Right ventricle myocardium superior (tissue), 1 donor: ENCODE results near the gene LRIG3. TPM values are rescaled to one million over a fixed set of nuclear protein-coding genes. Genes with fewer than 3 reads are reported as not detected.

Source experiments
- ATAC-seq: fragments of 200-7000 bp; cut with Tn5 transposase; one replicate; pipeline ENCODE4 v1.9.1; 2020; ENCODE audit warnings: mild to moderate bottlenecking; ENCODE audit not compliant: poor library complexity
- DNase-seq: peaks from one replicate; pipeline ENCODE4 v3.0.0-alpha.2; 2020
- intact Hi-C: fragments of 100-400 bp; cut with DNase I; formaldehyde crosslinking; loops from one replicate; pipeline ENCODE4 v1.11.2; 2022
- total RNA-seq: library from RNA; stranded (reverse); fragmentation: NEBNext Ultra II Directional; extraction: Animal tissue kit (Norgen Biotek cat#: 25700); gene quantifications from one replicate; pipeline ENCODE4 v1.2.1, GENCODE V29; 2021
- donor health status: DM: no; HTN: yes; CAD: no; lungs with severe emphysema.

Gene LRIG3
- total RNA-seq, 1 donor from 2014 or later = 5.5 TPM

GRCh38 chr12:58932806-58933681 is 12.7 kb upstream of the LRIG3 start:
- no peak for ATAC-seq
- intact Hi-C loops = no loop called here
- DNase-seq = no peak

DNA sequence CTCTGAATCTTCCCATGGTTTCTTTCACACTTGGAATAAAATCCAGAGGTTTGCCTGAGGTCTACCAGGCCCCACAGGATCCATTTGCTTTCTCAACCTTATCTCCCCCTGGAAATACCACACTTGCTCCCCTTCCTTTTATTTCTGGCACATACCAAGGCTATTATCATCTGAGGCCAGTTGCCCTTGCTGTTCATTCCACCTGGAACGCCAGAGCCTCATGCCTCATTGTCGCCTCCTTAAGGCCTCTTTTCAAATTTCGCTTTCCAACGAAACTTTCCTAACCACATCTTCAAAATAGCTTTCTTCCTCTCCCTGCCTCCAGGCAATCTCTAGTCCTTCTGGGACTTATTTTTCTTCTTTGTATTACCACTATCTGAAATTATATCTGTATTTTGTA is 11.2 kb upstream of the LRIG3 start:
- no peak for ATAC-seq
- intact Hi-C loops = no loop called here
- no peak for DNase-seq

DNA sequence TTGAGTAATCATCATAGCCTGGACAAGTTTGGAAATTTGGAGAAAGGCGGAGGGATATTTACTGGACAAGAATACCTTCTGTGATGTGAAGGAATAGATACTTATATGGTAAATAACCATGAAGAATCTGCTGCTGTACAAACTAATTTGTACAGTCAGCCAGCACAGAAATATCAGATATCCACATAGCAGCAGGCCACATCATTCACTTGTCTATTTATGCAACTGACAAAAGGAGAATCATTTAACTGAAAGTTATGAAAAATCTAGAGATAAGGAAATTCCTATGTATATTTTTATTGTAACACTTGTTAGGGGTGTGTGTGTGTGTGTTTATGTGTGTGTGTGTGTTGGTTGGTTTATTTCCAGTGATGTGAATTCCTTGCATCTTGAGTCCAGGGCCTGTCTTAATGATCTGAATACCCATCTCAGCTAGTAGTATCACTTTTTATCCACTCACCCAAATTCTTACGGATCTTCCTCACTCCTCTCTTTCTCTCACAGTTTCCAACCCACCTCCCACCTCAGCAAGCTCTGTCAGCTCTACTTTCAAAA is 10.5 kb upstream of the LRIG3 start:
- ATAC-seq = no peak
- DNase-seq = no peak
- intact Hi-C loops = no loop called here

DNA sequence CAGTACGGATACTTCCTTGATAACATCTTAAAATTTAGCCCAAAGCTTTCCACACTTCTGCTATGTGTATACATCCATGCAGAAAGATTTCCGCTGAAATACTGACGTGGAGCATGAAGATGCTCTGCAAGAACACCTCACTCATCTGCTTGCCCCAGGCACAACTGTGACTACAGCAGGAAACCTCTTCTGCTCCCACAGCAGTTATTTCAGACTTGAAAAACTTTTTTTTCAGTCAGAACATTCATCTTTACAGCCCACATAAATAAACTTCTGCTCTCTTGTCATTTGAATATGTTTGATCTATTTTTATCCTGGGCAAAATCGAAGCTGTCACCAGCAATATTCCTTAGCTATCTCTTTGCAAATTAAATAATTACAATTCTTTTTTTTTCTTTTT is 6.8 kb upstream of the LRIG3 start:
- no peak for DNase-seq
- intact Hi-C loops = no loop called here
- no peak for ATAC-seq

DNA sequence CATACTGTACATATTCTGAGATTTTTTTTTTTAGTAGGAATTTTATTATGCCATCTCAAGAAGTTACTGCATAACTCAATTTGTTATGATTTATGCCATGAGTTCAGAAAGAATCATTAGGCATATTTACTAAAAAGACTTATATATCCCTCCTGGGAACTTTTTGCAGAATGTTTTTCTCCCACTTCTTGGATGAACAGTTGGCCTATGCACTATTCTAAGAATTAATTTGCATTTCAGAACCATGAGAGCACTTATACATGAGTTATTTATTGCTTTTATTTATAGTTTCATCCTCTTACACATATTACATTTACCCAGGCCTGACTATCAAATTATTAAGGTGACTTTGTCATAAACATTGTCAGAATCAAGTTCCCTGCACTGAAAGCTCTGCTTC is 6.3 kb upstream of the LRIG3 start:
- intact Hi-C loops = no loop called here
- ATAC-seq (no peak), DNase-seq (no peak)

DNA sequence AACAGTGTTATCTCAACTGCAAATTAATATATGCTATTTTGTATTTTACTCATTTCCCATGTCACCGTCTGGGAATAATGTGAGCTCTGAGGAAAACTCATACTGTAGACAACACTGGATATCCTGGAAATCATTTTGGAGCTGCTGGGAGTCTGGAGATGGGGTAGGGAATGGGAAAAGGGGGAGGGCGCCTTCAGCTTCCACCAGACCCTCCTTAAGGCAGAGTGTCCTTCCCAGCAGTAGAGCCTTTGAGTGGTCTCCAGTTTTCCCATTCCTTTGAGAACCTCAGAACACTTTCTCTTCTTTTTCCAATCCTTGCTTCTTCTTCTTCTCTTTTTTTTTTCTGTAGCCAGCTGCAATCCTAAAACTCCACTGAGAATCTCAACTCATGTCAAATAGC is 5.4 kb upstream of the LRIG3 start:
- ATAC-seq = no peak

GRCh38 chr12:58925111-58925611 is 4.9 kb upstream of the LRIG3 start:
- DNase-seq (no peak), ATAC-seq (no peak)
- intact Hi-C loops = no loop called here

More for the DNA sequence above, 5.4 kb upstream of the LRIG3 start:
- intact Hi-C loops = no loop called here
- no peak for DNase-seq

DNA sequence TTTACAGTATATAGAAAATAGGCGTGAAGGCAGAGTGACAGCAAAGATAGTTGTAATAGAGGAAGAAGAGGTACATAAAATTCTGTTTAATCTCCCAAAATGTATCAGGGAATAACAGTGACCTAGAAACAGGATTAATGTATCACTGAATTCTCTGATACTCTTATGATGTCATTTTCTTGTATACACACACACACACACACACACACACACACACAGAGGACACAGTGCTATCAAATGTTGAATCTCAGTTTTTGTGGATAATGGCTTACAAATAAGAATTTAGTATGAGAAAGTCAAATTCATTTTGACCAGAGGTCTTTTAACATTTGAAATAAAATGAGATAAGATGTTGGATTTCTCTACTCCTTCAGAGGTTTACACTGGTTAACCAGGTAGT is 4.3 kb upstream of the LRIG3 start:
- DNase-seq (no peak), ATAC-seq (no peak)
- intact Hi-C loops = no loop called here

- DNase-seq = no peak
- intact Hi-C loops = no loop called here
- ATAC-seq = no peak
Observed at GRCh38 chr12:58923781-58924180, 3.5 kb upstream of the LRIG3 start.

DNA sequence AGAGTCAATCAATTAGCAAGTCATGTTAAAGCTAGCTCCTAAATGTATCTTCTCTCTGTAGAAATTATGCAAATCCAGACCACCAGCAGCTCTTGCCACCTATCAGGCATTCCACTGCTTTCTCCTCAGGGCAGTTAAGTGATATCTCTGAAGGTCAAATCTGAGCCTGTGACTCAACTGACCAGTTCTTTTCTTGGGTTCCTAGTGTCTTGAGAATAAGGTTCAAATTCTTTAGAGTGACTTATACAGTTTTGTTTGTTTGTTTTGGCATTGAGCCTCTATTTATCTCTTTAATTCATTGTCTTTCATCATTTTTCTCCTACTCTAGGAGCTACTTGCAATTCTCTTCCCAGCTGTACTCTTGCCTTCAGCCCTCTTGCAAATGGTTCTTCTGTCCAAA is 2.5 kb upstream of the LRIG3 start:
- DNase-seq (no peak), ATAC-seq (no peak)
- intact Hi-C loops = no loop called here

DNA sequence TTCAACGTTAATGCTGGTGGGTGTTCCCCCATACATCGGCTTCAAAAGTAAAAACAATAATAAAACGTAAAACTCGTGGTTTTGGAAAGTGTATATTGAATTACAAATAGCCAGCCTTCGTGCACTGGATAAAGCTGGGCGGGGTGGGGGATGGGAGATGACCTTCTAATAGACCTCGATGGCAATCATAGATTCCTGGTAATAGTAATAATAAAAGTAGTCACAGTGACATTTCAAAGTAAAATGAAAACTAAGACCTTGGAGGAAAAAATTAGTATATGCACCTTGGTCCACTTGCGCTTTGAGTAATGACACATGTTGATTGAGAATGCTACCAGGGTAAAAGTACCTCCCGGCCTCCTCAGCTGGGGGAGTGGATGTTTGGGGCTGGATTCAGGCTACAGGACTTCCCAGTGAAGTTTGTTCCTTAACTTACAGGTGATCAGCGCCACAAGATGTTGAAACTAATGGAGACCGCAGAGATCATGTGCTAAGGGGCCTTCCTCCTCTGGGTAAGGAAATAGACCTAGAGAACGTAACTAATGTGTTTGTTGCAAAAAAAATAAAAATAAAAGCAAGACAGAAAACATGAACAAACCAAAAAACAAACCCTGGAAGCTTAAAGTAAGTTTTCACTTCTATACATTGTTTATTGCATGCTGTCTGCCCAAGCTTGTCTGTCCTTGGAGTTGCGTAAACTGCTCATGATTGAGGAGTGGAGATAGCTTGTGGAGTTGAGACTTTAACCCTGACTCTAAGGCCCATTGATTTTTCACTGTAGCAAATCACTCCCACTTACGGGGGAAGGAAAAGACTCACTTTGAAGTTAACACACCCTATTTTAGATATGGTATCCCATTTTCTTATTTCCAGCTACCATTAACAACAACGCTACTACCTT is 907 bp upstream of the LRIG3 start:
- DNase-seq (no peak), ATAC-seq (no peak)
- intact Hi-C loops = no loop called here

- ATAC-seq (peak; percentile 42), DNase-seq (no peak)
- intact Hi-C loops = no loop called here
Observed at GRCh38 chr12:58919231-58920101, 838 bp downstream of the LRIG3 start.

- DNase-seq = no peak
- no peak for ATAC-seq
- intact Hi-C loops = no loop called here
Observed at GRCh38 chr12:58918469-58918844, 1.8 kb downstream of the LRIG3 start.

- no peak for DNase-seq
- intact Hi-C loops = no loop called here
- ATAC-seq = no peak
Observed at GRCh38 chr12:58917699-58918468, 2.4 kb downstream of the LRIG3 start.

DNA sequence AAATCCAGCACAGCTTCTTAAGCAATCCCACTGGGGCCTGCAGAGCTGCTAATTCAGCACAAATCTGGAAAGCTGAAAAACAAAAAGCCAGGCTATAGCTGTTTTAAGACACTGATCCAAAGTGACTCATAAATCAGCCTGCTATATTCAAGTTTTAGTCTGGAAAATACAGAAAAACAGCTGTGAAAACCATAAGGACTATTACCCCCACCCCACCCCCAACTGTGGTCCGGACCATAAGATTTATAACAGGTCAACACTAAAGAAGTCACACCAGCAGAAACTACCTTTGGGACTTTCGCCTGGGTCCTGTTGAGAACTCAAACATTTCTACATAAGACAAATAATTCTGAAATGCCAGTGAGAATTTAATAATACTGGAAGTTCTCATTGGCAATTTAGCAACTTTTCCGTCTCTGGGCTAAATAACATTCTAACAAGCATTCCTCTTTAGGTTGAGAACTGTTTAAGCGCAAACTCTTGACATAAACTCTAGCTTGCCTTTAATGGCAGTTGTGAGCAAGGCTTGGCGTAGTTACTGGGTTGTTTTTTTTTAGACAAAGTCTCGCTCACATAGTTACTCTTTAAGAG is 3.3 kb downstream of the LRIG3 start:
- intact Hi-C loops = no loop called here

GRCh38 chr12:58916161-58916621 is 4.1 kb downstream of the LRIG3 start:
- ATAC-seq = no peak
- intact Hi-C loops = no loop called here

More for the DNA sequence above, 3.3 kb downstream of the LRIG3 start:
- DNase-seq (no peak), ATAC-seq (no peak)

GRCh38 chr12:58915634-58916033 is 4.7 kb downstream of the LRIG3 start:
- DNase-seq (peak; percentile 43), ATAC-seq (peak; percentile 32)
- intact Hi-C loops = no loop called here

More at GRCh38 chr12:58916161-58916621, 4.1 kb downstream of the LRIG3 start:
- no peak for DNase-seq
